HG02610 (cell line): ENCODE data around the gene RBP7.

Source experiments
- ATAC-seq: cut with Tn5 transposase; IDR thresholded peaks from one replicate; pipeline ENCODE4 v1.9.1; 2021; ENCODE audit warnings: mild to moderate bottlenecking, moderate library complexity; ENCODE audit not compliant: unreplicated experiment

Gene RBP7

DNA sequence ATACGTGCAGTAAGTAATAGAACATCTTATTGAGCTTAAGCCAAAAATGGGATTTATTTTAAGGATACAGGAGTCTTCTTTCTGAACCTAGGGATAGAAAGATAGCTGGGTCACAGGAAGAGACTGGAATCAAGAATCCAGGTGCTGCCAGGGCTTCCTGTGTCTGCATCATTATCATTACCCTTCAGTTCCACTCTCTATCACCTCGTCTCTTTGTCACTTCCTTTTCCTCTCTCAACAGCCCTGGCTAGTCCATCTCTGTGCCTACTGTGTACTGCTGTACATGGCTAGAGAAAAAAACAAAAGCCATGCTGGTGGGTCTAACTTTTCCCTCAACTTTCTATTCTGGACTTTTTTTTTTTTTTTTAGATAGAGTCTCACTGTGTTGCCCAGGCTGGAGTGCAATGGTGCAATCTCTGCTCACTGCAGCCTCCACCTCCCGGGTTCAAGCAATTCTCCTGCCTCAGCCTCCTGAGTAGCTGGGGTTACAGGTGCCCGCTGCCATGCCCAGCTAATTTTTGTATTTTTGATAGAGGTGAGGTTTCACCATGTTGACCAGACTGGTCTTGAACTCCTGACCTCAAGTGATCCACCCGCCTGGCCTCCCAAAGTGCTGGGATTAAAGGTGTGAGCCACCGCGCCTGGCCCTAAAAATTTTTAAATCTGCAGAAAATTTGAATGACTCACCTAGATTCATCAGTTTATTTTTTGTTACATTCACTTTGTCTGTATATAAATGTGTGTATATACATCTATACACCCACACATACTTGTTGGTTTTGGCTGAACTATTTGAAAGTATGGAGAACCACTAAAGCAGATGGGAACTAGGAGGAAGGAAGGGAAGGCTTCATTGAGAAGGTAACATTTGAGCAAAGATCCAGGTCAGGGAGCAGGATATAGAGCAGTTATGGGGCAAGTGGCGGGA lies 67.7 kb downstream of the RBP7 start:
- no peak for ATAC-seq

DNA sequence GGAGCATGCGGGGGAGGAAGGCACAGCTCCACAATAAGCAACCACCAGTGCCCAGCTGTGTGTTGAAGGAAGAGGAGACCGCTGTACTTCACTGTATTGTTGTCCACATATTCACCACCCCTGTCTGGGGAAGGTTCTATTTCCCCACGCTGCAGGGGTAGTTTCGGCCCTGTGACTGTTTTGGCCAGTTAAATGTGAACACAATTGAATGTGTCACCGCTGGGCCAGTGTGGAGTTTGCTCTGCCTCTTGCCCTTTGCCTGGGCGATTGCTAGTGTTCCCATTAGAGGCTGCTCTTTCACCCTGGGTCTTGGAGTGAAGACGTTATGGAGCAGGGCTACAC lies 68.3 kb downstream of the RBP7 start:
- no peak for ATAC-seq
